ENCODE results near the gene ADGRG6.
A peak's percentile ranks its signal among the peaks of the same experiment; 100 is the strongest.

ADGRG6 gene

GRCh38 chr6:142482249-142482648, 180.4 kb downstream of the ADGRG6 start (continued):
- TF ChIP-seq, protein P1, sequence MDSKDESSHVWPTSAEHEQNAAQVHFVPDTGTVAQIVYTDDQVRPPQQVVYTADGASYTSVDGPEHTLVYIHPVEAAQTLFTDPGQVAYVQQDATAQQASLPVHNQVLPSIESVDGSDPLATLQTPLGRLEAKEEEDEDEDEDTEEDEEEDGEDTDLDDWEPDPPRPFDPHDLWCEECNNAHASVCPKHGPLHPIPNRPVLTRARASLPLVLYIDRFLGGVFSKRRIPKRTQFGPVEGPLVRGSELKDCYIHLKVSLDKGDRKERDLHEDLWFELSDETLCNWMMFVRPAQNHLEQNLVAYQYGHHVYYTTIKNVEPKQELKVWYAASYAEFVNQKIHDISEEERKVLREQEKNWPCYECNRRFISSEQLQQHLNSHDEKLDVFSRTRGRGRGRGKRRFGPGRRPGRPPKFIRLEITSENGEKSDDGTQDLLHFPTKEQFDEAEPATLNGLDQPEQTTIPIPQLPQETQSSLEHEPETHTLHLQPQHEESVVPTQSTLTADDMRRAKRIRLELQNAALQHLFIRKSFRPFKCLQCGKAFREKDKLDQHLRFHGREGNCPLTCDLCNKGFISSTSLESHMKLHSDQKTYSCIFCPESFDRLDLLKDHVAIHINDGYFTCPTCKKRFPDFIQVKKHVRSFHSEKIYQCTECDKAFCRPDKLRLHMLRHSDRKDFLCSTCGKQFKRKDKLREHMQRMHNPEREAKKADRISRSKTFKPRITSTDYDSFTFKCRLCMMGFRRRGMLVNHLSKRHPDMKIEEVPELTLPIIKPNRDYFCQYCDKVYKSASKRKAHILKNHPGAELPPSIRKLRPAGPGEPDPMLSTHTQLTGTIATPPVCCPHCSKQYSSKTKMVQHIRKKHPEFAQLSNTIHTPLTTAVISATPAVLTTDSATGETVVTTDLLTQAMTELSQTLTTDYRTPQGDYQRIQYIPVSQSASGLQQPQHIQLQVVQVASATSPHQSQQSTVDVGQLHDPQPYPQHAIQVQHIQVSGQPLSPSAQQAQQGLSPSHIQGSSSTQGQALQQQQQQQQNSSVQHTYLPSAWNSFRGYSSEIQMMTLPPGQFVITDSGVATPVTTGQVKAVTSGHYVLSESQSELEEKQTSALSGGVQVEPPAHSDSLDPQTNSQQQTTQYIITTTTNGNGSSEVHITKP (tag by site-specific recombination; IDR thresholded peaks at IDR 0.05): peak; percentile 50
- no peak for TF ChIP-seq KLF17 (tag by site-specific recombination; IDR thresholded peaks at IDR 0.05)

GRCh38 chr6:142482974-142483373, 181.2 kb downstream of the ADGRG6 start:
- H3K27ac ChIP-seq (ENCODE audit: extremely low read depth, low read depth, low read length): no peak overlapping the region
- H3K9me3 ChIP-seq (ENCODE audit: control insufficient read depth, insufficient read depth, low read depth, low read length): no peaks in the 10 kb centered on the region
- H3K4me1 ChIP-seq (ENCODE audit: control insufficient read depth, insufficient read depth, low read length): no peaks in the 10 kb centered on the region
- H3K4me3 ChIP-seq (ENCODE audit: low read depth, low read length): no peak overlapping the region
- ChIA-PET POLR2A (no interaction called here), CTCF (interaction anchor here (0.6 to 3.3 kb wide), 4 partner anchors 9 to 945 kb away, joined by 3 to 32 read pairs (median 4); no protein-coding TSS in a partner anchor)
- H3K36me3 ChIP-seq (ENCODE audit: control insufficient read depth in 2 of 2, insufficient read depth in 1 of 2, low read length in 2 of 2): no peaks in the 10 kb centered on the region
- TF ChIP-seq ZNF416 (tag by site-specific recombination; IDR thresholded peaks at IDR 0.05) (no peak), ZNF544 (tag by site-specific recombination; IDR thresholded peaks at IDR 0.05) (no peak), ZNF639 (tag by site-specific recombination; IDR thresholded peaks at IDR 0.05) (no peak), SP2 (tag by site-specific recombination; IDR thresholded peaks at IDR 0.05) (no peak), ZNF16 (tag by site-specific recombination; IDR thresholded peaks at IDR 0.05; ENCODE audit: low read depth) (no peak)
- TF ChIP-seq, protein P2, sequence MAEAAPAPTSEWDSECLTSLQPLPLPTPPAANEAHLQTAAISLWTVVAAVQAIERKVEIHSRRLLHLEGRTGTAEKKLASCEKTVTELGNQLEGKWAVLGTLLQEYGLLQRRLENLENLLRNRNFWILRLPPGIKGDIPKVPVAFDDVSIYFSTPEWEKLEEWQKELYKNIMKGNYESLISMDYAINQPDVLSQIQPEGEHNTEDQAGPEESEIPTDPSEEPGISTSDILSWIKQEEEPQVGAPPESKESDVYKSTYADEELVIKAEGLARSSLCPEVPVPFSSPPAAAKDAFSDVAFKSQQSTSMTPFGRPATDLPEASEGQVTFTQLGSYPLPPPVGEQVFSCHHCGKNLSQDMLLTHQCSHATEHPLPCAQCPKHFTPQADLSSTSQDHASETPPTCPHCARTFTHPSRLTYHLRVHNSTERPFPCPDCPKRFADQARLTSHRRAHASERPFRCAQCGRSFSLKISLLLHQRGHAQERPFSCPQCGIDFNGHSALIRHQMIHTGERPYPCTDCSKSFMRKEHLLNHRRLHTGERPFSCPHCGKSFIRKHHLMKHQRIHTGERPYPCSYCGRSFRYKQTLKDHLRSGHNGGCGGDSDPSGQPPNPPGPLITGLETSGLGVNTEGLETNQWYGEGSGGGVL (tag by site-specific recombination; IDR thresholded peaks at IDR 0.05): peak; percentile 43; the same call in 1 of the 2 replicates

GRCh38 chr6:142485256-142485655, 183.4 kb downstream of the ADGRG6 start:
- no peaks in the 10 kb centered on the region for H3K4me1 ChIP-seq (ENCODE audit: control insufficient read depth, insufficient read depth, low read length)
- H3K4me3 ChIP-seq (ENCODE audit: low read depth, low read length): no peak overlapping the region
- no peak overlapping the region for H3K27ac ChIP-seq (ENCODE audit: extremely low read depth, low read depth, low read length)
- no peaks in the 10 kb centered on the region for H3K36me3 ChIP-seq (ENCODE audit: control insufficient read depth in 2 of 2, insufficient read depth in 1 of 2, low read length in 2 of 2)
- CTCF ChIA-PET: interaction anchor here (0.9 to 3.3 kb wide), 3 partner anchors 12 to 496 kb away, joined by 3 to 32 read pairs (median 4); no protein-coding TSS in a partner anchor
- POLR2A ChIA-PET: no interaction called here
- H3K9me3 ChIP-seq (ENCODE audit: control insufficient read depth, insufficient read depth, low read depth, low read length): no peaks in the 10 kb centered on the region
- TF ChIP-seq YY2 (tag by site-specific recombination; IDR thresholded peaks at IDR 0.05) (no peak), ZNF629 (tag by site-specific recombination; IDR thresholded peaks at IDR 0.05) (no peak), ZNF426 (tag by site-specific recombination; IDR thresholded peaks at IDR 0.05) (no peak), ZNF239 (tag by site-specific recombination; IDR thresholded peaks at IDR 0.05) (no peak), KLF9 (tag by site-specific recombination; IDR thresholded peaks at IDR 0.05; ENCODE audit: low read depth) (no peak), AEBP2 (tag by site-specific recombination; IDR thresholded peaks at IDR 0.05; ENCODE audit: borderline replicate concordance) (no peak), ZNF610 (tag by site-specific recombination; IDR thresholded peaks at IDR 0.05; ENCODE audit: borderline replicate concordance) (no peak)
- TF ChIP-seq, protein P3, sequence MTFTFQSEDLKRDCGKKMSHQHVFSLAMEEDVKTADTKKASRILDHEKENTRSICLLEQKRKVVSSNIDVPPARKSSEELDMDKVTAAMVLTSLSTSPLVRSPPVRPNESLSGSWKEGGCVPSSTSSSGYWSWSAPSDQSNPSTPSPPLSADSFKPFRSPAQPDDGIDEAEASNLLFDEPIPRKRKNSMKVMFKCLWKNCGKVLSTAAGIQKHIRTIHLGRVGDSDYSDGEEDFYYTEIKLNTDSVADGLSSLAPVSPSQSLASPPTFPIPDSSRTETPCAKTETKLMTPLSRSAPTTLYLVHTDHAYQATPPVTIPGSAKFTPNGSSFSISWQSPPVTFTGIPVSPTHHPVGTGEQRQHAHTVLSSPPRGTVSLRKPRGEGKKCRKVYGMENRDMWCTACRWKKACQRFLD (tag by site-specific recombination; IDR thresholded peaks at IDR 0.05): no peak
- TF ChIP-seq, protein P4, sequence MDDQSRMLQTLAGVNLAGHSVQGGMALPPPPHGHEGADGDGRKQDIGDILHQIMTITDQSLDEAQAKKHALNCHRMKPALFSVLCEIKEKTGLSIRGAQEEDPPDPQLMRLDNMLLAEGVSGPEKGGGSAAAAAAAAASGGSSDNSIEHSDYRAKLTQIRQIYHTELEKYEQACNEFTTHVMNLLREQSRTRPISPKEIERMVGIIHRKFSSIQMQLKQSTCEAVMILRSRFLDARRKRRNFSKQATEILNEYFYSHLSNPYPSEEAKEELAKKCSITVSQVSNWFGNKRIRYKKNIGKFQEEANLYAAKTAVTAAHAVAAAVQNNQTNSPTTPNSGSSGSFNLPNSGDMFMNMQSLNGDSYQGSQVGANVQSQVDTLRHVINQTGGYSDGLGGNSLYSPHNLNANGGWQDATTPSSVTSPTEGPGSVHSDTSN (CRISPR knock-in tag; IDR thresholded peaks at IDR 0.05): no peak
- TF ChIP-seq, protein P5, sequence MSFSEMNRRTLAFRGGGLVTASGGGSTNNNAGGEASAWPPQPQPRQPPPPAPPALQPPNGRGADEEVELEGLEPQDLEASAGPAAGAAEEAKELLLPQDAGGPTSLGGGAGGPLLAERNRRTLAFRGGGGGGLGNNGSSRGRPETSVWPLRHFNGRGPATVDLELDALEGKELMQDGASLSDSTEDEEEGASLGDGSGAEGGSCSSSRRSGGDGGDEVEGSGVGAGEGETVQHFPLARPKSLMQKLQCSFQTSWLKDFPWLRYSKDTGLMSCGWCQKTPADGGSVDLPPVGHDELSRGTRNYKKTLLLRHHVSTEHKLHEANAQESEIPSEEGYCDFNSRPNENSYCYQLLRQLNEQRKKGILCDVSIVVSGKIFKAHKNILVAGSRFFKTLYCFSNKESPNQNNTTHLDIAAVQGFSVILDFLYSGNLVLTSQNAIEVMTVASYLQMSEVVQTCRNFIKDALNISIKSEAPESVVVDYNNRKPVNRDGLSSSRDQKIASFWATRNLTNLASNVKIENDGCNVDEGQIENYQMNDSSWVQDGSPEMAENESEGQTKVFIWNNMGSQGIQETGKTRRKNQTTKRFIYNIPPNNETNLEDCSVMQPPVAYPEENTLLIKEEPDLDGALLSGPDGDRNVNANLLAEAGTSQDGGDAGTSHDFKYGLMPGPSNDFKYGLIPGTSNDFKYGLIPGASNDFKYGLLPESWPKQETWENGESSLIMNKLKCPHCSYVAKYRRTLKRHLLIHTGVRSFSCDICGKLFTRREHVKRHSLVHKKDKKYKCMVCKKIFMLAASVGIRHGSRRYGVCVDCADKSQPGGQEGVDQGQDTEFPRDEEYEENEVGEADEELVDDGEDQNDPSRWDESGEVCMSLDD (tag by site-specific recombination; IDR thresholded peaks at IDR 0.05): no peak
